ENCODE results near the gene FHAD1.

FHAD1 gene

DNA sequence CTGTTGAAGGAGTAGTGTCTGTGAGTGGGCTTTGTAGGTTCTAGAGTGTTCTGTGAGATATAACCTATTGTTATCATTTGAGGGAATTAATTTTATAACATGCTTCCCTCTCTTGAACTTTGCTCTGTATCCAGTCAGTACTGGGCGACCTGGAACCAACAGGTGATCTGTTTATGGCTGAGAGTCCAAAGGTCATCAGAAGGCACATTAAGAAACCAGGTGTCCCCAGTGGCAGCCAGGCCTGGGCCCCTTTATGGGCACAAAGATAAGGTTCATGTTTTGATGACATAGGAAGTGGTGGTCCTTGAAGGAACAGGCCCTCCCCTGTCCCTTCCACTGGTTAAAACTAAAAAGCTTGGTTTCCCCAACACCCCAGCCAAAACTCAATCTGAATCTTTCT is 61.1 kb downstream of the FHAD1 start:
- no peak overlapping the region for H3K4me3 Mint-ChIP-seq
- no peak for TF ChIP-seq CTCF (IDR thresholded peaks at IDR 0.05)
- peaks cover 31% of the 10 kb centered on the region for H3K9me3 Mint-ChIP-seq
- H3K4me1 Mint-ChIP-seq = peaks cover 11% of the 10 kb centered on the region
- DNase-seq = no peak
- H3K27me3 Mint-ChIP-seq (ENCODE audit: low read depth, poor library complexity) = peaks cover 11% of the 10 kb centered on the region
- peaks cover 6% of the 10 kb centered on the region for H3K36me3 Mint-ChIP-seq (ENCODE audit: low read depth)
- H3K27ac Mint-ChIP-seq = no peak overlapping the region

GRCh38 chr1:15308621-15309027 is 61.6 kb downstream of the FHAD1 start:
- Mint-ChIP-seq H3K27me3 (ENCODE audit: low read depth, poor library complexity) (peaks cover 11% of the 10 kb centered on the region), H3K27ac (no peak overlapping the region), H3K4me1 (peaks cover 11% of the 10 kb centered on the region), H3K36me3 (ENCODE audit: low read depth) (peaks cover 6% of the 10 kb centered on the region), H3K4me3 (no peak overlapping the region), H3K9me3 (peaks cover 31% of the 10 kb centered on the region)
- DNase-seq = no peak
- TF ChIP-seq CTCF (IDR thresholded peaks at IDR 0.05) = no peak

- Mint-ChIP-seq H3K27ac (no peak overlapping the region), H3K9me3 (peaks cover 31% of the 10 kb centered on the region), H3K27me3 (ENCODE audit: low read depth, poor library complexity) (peaks cover 11% of the 10 kb centered on the region), H3K36me3 (ENCODE audit: low read depth) (peaks cover 6% of the 10 kb centered on the region), H3K4me3 (no peak overlapping the region), H3K4me1 (peaks cover 3% of the 10 kb centered on the region)
- no peak for TF ChIP-seq CTCF (IDR thresholded peaks at IDR 0.05)
- no peak for DNase-seq
Observed at GRCh38 chr1:15309687-15310086, 62.7 kb downstream of the FHAD1 start.

GRCh38 chr1:15310544-15310943 is 63.5 kb downstream of the FHAD1 start:
- Mint-ChIP-seq H3K27ac (no peak overlapping the region), H3K9me3 (peaks cover 25% of the 10 kb centered on the region), H3K4me1 (no peaks in the 10 kb centered on the region), H3K36me3 (ENCODE audit: low read depth) (peaks cover 6% of the 10 kb centered on the region), H3K4me3 (no peak overlapping the region), H3K27me3 (ENCODE audit: low read depth, poor library complexity) (peaks cover 16% of the 10 kb centered on the region)
- DNase-seq = no peak
- TF ChIP-seq CTCF (IDR thresholded peaks at IDR 0.05) = no peak

DNA sequence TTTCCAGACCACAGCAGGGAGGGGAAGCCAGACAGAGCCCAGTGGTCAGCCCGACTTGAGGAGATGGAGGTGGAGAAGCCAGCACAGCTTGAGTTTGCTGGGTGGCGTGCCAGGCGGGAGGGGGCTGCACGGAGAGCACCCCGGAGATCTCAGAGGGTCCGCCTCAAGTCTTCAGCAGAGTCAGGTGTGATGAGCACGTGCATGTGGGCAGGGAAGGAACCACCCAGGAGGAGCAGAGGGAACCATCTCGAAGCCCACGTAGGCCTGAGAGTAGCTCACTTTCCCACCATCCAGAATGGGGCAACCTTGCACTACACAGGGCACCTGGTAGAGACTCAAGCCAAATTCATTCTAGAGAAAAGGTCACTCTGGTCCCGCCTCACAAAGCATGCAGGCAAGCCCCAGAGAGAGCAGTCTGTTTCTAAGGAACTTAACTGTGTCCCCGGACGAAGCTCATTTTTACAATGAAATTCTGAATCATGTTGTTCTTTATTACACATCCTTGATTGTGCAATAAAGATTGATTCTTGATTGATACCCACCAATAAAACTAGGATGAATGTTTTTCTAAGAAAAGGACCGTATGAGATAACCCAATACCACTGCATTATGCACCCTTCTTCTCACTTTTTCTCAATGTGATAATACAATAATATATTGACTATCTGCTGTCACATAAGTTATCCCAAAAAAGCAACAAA is 64.2 kb downstream of the FHAD1 start:
- Mint-ChIP-seq H3K27ac (no peak overlapping the region), H3K9me3 (peaks cover 17% of the 10 kb centered on the region), H3K4me1 (no peaks in the 10 kb centered on the region), H3K4me3 (no peak overlapping the region), H3K27me3 (ENCODE audit: low read depth, poor library complexity) (peaks cover 21% of the 10 kb centered on the region), H3K36me3 (ENCODE audit: low read depth) (no peaks in the 10 kb centered on the region)
- no peak for TF ChIP-seq CTCF (IDR thresholded peaks at IDR 0.05)
- no peak for DNase-seq

- H3K9me3 Mint-ChIP-seq = peaks cover 15% of the 10 kb centered on the region
- no peak overlapping the region for H3K4me3 Mint-ChIP-seq
- no peak for TF ChIP-seq CTCF (IDR thresholded peaks at IDR 0.05)
- no peaks in the 10 kb centered on the region for H3K36me3 Mint-ChIP-seq (ENCODE audit: low read depth)
- no peak for DNase-seq
- no peak overlapping the region for H3K27ac Mint-ChIP-seq
- peaks cover 21% of the 10 kb centered on the region for H3K27me3 Mint-ChIP-seq (ENCODE audit: low read depth, poor library complexity)
- H3K4me1 Mint-ChIP-seq = no peaks in the 10 kb centered on the region
Observed at GRCh38 chr1:15311880-15312279, 64.9 kb downstream of the FHAD1 start.
